HepG2 (cell line): ENCODE data around the gene CAPN9. TPM values are rescaled to one million over a fixed set of nuclear protein-coding genes. Genes with fewer than 3 reads are reported as not detected.
A peak's percentile ranks its signal among the peaks of the same experiment; 100 is the strongest.

Source experiments
- ATAC-seq: fragments of 200-7000 bp; cut with Tn5 transposase; 3 replicates; pipeline ENCODE4 v1.9.1; 2020; ENCODE audit warnings: mild to moderate bottlenecking, moderate library complexity
- BruUV-seq: library from RNA; stranded (reverse); fragments of 400-500 nt; replicated peaks from 2 replicates; lab custom pipeline; 2021; lab: Mats Ljungman, UMichigan
- CTCF ChIA-PET: fragments of 300-600 bp; formaldehyde crosslinking; extraction: SDS; loops from one replicate; lab custom pipeline; 2021; ENCODE audit warnings: low total read pairs, inconsistent platforms, low intra/inter-chr PET ratio; lab: Yijun Ruan, JAX
- POLR2A ChIA-PET: fragments of 350-600 bp; sonication (Branson Sonifier 250); formaldehyde crosslinking; loops from one replicate; lab custom pipeline; 2020; ENCODE audit warnings: antibody characterized with exemption, inconsistent platforms; lab: Yijun Ruan, JAX
- DNase-seq: peaks from one replicate; pipeline ENCODE4 v3.0.0-alpha.2; 2015; ENCODE audit warnings: low spot score
- FAIRE-seq: peaks from 3 replicates; lab custom pipeline; 2011; peaks lifted over from hg19 to GRCh38; lab: Jason Lieb, UNC
- H2AFZ ChIP-seq: one replicate; pipeline ENCODE4 v1.6.1; 2011; ENCODE audit warnings: low read length, inconsistent platforms
- H3K27ac ChIP-seq: fragments of 300-600 bp; 3 replicates; pipeline ENCODE4 v1.8.0; 2011; ENCODE audit warnings: mixed run types, mild to moderate bottlenecking, mixed read lengths, low read length, inconsistent platforms; ENCODE audit not compliant: insufficient read depth; ENCODE audit errors: extremely low read length
- H3K27me3 ChIP-seq, 2 experiments: fragments of 200-600 bp in 1 of 2; 2 replicates in 1 of 2; 3 replicates in 1 of 2; pipeline versions ENCODE4 v1.6.0 to v1.8.0; 2011; ENCODE audit warnings: low read length in 2 of 2, mild to moderate bottlenecking in 2 of 2, moderate library complexity in 2 of 2, inconsistent platforms in 1 of 2; ENCODE audit not compliant: insufficient read depth in 2 of 2, control insufficient read depth in 1 of 2
- H3K36me3 ChIP-seq, 2 experiments: fragments of 200-600 bp in 1 of 2; replicated peaks in 1 of 2; 2 replicates in 1 of 2; 3 replicates in 1 of 2; pipeline versions ENCODE4 v1.5.1 to v1.8.0; 2011; ENCODE audit warnings: low read length in 2 of 2, inconsistent platforms in 1 of 2; ENCODE audit not compliant: insufficient read depth in 2 of 2, control insufficient read depth in 1 of 2
- H3K4me1 ChIP-seq: 2 replicates; pipeline ENCODE4 v1.5.1; 2012; ENCODE audit warnings: low read length, inconsistent platforms; ENCODE audit not compliant: insufficient read depth
- H3K4me2 ChIP-seq: 2 replicates; pipeline ENCODE4 v1.6.0; 2011; ENCODE audit warnings: low read depth, low read length, inconsistent platforms
- H3K4me3 ChIP-seq, 3 experiments: fragments of 200-600 bp in 1 of 3; sonication (generic), shearing (Covaris generic) in 1 of 3; replicated peaks in 1 of 3; 2 replicates each; pipeline ENCODE4 v1.5.1; 2011 to 2016; ENCODE audit warnings: low read length in 3 of 3, inconsistent platforms in 2 of 3, low read depth in 2 of 3, mild to moderate bottlenecking in 2 of 3, control low read depth in 1 of 3, mixed read lengths in 1 of 3; ENCODE audit not compliant: insufficient read depth in 1 of 3
- H3K79me2 ChIP-seq: one replicate; pipeline ENCODE4 v1.6.1; 2011; ENCODE audit warnings: low read length, inconsistent platforms; ENCODE audit not compliant: insufficient read depth
- H3K9ac ChIP-seq: 2 replicates; pipeline ENCODE4 v1.6.0; 2011; ENCODE audit warnings: mild to moderate bottlenecking, low read depth, low read length, inconsistent platforms; ENCODE audit not compliant: insufficient read depth
- H3K9me3 ChIP-seq: 2 replicates; pipeline ENCODE4 v1.5.1; 2012; ENCODE audit warnings: mild to moderate bottlenecking, low read length
- H4K20me1 ChIP-seq: 2 replicates; pipeline ENCODE4 v1.6.0; 2011; ENCODE audit warnings: inconsistent platforms, mild to moderate bottlenecking, low read length, moderate library complexity; ENCODE audit not compliant: insufficient read depth
- GABPA ChIP-seq, 2 experiments: IDR thresholded peaks; 2 replicates each; pipeline ENCODE4 v1.6.1; 2011 to 2016; ENCODE audit warnings: low read depth in 2 of 2, low read length in 1 of 2, missing biosample characterization in 1 of 2, missing genetic modification characterization in 1 of 2
- GABPB1 ChIP-seq: IDR thresholded peaks from 2 replicates; pipeline ENCODE4 v1.6.1; 2016; ENCODE audit warnings: mild to moderate bottlenecking, missing genetic modification reagents, moderate library complexity, missing compliant biosample characterization
- HOXA7 ChIP-seq: sonication (generic); formaldehyde crosslinking; IDR thresholded peaks from 2 replicates; pipeline ENCODE4 v1.8.1; 2022; ENCODE audit warnings: mild to moderate bottlenecking, missing genetic modification reagents, moderate library complexity
- NCOR1 ChIP-seq: fragments of 200-600 bp; sonication (generic); IDR thresholded peaks from 2 replicates; pipeline ENCODE4 v1.7.0; 2017; ENCODE audit warnings: antibody characterized with exemption, low read length, borderline replicate concordance
- NR2F2 ChIP-seq: IDR thresholded peaks from 2 replicates; pipeline ENCODE4 v1.6.1; 2012; ENCODE audit warnings: low read depth, inconsistent platforms, borderline replicate concordance
- SIN3A ChIP-seq: IDR thresholded peaks from 2 replicates; pipeline ENCODE4 v1.6.1; 2011; ENCODE audit warnings: low read depth, mild to moderate bottlenecking, control low read depth, low read length, borderline replicate concordance
- SOX13 ChIP-seq, 3 experiments: fragments of 450-650 bp in 1 of 3; sonication (generic) in 1 of 3; formaldehyde crosslinking in 1 of 3; IDR thresholded peaks in 2 of 3; conservative IDR thresholded peaks in 1 of 3; 2 replicates each; pipeline versions ENCODE4 v1.5.0 to v1.6.1; 2016 to 2020; ENCODE audit warnings: antibody characterized with exemption in 1 of 3, mild to moderate bottlenecking in 1 of 3, missing compliant biosample characterization in 1 of 3, missing genetic modification reagents in 1 of 3, moderate library complexity in 1 of 3
- ZNF510 ChIP-seq: sonication (generic); formaldehyde crosslinking; IDR thresholded peaks from 2 replicates; pipeline ENCODE4 v1.4.0; 2020; ENCODE audit warnings: low read depth, mild to moderate bottlenecking, missing genetic modification reagents
- ZNF670 ChIP-seq: sonication (generic); formaldehyde crosslinking; IDR thresholded peaks from 2 replicates; pipeline ENCODE4 v1.8.0; 2022; ENCODE audit warnings: mild to moderate bottlenecking, missing genetic modification reagents, borderline replicate concordance
- ZNF672 ChIP-seq: sonication (generic); formaldehyde crosslinking; IDR thresholded peaks from 2 replicates; pipeline ENCODE4 v1.8.1; 2022; ENCODE audit warnings: missing genetic modification reagents
- ZNF674 ChIP-seq: sonication (generic); formaldehyde crosslinking; IDR thresholded peaks from 2 replicates; pipeline ENCODE4 v1.5.0; 2020; ENCODE audit warnings: low read depth, mild to moderate bottlenecking, missing genetic modification reagents
- ZSCAN22 ChIP-seq: sonication (generic); formaldehyde crosslinking; IDR thresholded peaks from 2 replicates; pipeline ENCODE4 v1.4.0; 2020; ENCODE audit warnings: mild to moderate bottlenecking, missing genetic modification reagents
- WGBS: methylation state at CpG from one replicate; pipeline ENCODE4 v1.1.6; 2017; ENCODE audit warnings: low lambda C conversion rate; 5-methylcytosine and 5-hydroxymethylcytosine counted together
- in situ Hi-C: cut with HindIII; loops from 2 replicates; pipeline ENCODE4 v1.10.0; 2017; ENCODE audit warnings: low pct_unique_long_range_greater_than_20kb; ENCODE audit not compliant: extremely low pct_ligation_motif_present
- intact Hi-C: fragments of 100-400 bp; cut with micrococcal nuclease; formaldehyde crosslinking; loops from one replicate; pipeline ENCODE4 v1.10.0; 2022; ENCODE audit not compliant: unreplicated experiment
- polyA plus RNA-seq, 8 experiments: library from polyadenylated mRNA; depleted of rRNA in 3 of 8; stranded (reverse) in 7 of 8; unstranded in 1 of 8; fragments of >200 nt; fragmentation: Illumina TruSeq in 4 of 8; extraction: Trizol in 4 of 8; gene quantifications; 2 replicates each; pipeline versions ENCODE4 v1.2.1 to v1.2.3, GENCODE V29; 2011 to 2016; ENCODE audit warnings: low read depth in 4 of 8, missing spikeins in 1 of 8, mixed read lengths in 1 of 8; ENCODE audit not compliant: insufficient read depth in 1 of 8
- total RNA-seq, 5 experiments: library from RNA; depleted of rRNA; stranded (reverse); fragments of >200 nt; fragmentation: Illumina TruSeq; extraction: Trizol; gene quantifications; 2 replicates each; pipeline ENCODE4 v1.2.3, GENCODE V29; 2016; ENCODE audit warnings: low read depth in 1 of 5
- TF ChIP-seq, protein P1 (sequence below): sonication (generic); formaldehyde crosslinking; IDR thresholded peaks from 2 replicates; pipeline ENCODE4 v1.4.0; 2020; ENCODE audit warnings: missing genetic modification reagents, borderline replicate concordance
- TF ChIP-seq, protein P2 (sequence below): sonication (generic); formaldehyde crosslinking; IDR thresholded peaks from 2 replicates; pipeline ENCODE4 v1.5.0; 2020; ENCODE audit warnings: missing genetic modification reagents, mild to moderate bottlenecking, borderline replicate concordance
- TF ChIP-seq, protein P3 (sequence below): IDR thresholded peaks from 2 replicates; pipeline ENCODE4 v1.6.1; 2016; ENCODE audit warnings: mild to moderate bottlenecking
- TF ChIP-seq, protein P4 (sequence below): IDR thresholded peaks from 2 replicates; pipeline ENCODE4 v1.6.1; 2016; ENCODE audit warnings: missing genetic modification reagents, missing compliant biosample characterization
- TF ChIP-seq, protein P5 (sequence below): sonication (generic); formaldehyde crosslinking; IDR thresholded peaks from 2 replicates; pipeline ENCODE4 v1.8.0; 2022; ENCODE audit warnings: missing genetic modification reagents, mild to moderate bottlenecking, inconsistent platforms, borderline replicate concordance

The CAPN9 gene
- total and polyA plus RNA-seq, 2 of the 13 experiments (the other 11 are each of a cell fraction or from before 2014, with no cell fraction given), result 0.04 to 0.31 TPM

DNA sequence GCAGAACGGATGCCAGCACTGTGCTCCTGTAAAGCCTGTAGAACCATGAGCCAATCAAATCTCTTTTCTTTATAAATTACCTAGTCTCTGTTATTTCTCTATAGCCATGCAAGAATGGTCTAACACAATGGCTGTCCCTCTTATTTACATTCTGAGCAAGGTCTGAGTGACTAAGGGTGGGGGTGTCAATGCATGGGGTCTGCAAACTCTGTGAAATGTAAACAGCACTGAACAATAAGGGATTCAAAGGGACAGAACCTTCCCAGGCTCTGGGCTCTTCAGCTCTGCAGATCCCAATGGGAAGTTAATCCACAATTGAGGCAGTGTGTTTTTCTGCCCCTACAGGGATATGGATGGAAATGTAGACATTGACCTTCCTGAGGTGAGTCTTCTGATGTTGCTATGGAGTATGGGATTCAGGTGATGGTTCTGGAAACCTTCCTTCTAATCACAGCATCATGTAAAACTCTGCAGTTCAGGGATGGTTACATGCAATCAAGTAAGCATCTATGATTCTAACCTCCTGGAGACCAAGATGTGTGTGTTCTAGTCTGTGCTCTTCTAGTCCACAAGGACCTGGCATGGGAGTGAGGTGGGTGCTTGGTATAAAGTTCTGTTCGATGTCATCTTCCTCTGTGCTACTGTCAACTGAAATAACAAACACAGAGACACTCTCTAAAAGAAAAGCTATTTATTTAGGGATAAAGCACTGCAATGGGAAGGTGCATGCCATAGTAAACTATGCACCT, 38.6 kb downstream of the CAPN9 start:
- H3K79me2 ChIP-seq, result no peaks in the 10 kb centered on the region
- no peaks in the 10 kb centered on the region for H3K36me3 ChIP-seq
- H3K27ac ChIP-seq, result peak overlapping the region; percentile 23
- peaks cover 0 to 4% of the 10 kb centered on the region in 2 experiments; a peak in 2 of 5 replicates for H3K27me3 ChIP-seq
- no peak overlapping the region for H2AFZ ChIP-seq
- ChIA-PET POLR2A (no interaction called here), CTCF (no interaction called here)
- in situ Hi-C loops (loop anchor here (25.0 kb wide), 1 partner anchor 426 kb away; no protein-coding TSS in a partner anchor), intact Hi-C loops (no loop called here)
- FAIRE-seq, result peak; percentile 83
- no peaks in the 10 kb centered on the region for H4K20me1 ChIP-seq
- ATAC-seq, result peak; percentile 76
- DNase-seq, result peak; percentile 86
- H3K4me3 ChIP-seq, result no peak overlapping the region; a peak in 1 of 6 replicates
- no peak overlapping the region for H3K9ac ChIP-seq
- peaks cover 56% of the 10 kb centered on the region for H3K4me1 ChIP-seq
- H3K4me2 ChIP-seq, result peak overlapping the region; percentile 46
- WGBS, result 7% methylated on average over 2 of the region's 2 CpGs
- H3K9me3 ChIP-seq, result no peaks in the 10 kb centered on the region
- BruUV-seq, result no TSS peak
- TF ChIP-seq, protein P1, sequence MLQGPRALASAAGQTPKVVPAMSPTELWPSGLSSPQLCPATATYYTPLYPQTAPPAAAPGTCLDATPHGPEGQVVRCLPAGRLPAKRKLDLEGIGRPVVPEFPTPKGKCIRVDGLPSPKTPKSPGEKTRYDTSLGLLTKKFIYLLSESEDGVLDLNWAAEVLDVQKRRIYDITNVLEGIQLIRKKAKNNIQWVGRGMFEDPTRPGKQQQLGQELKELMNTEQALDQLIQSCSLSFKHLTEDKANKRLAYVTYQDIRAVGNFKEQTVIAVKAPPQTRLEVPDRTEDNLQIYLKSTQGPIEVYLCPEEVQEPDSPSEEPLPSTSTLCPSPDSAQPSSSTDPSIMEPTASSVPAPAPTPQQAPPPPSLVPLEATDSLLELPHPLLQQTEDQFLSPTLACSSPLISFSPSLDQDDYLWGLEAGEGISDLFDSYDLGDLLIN (CRISPR knock-in tag), result no peak
- TF ChIP-seq ZNF674 (CRISPR knock-in tag) (no peak), NCOR1 (peak; percentile 54; the same call in 1 of the 2 replicates), SIN3A (no peak), ZNF510 (CRISPR knock-in tag) (no peak), NR2F2 (no peak), ZSCAN22 (CRISPR knock-in tag) (no peak), GABPA (IDR thresholded peaks at IDR 0.05; ENCODE audit: low read depth, low read length) (no peak), GABPA (CRISPR knock-in tag; IDR thresholded peaks at IDR 0.05; ENCODE audit: low read depth) (no peak), SOX13 (IDR thresholded peaks at IDR 0.05) (no peak; the same call in 1 of the 2 replicates), SOX13 (CRISPR knock-in tag; conservative IDR thresholded peaks at IDR 0.05 in 1 of 2, IDR thresholded peaks at IDR 0.05 in 1 of 2) (peak in 1 of 2 experiments; percentile 90; a peak in 2 of 4 replicates), GABPB1 (CRISPR knock-in tag) (no peak), HOXA7 (no peak), ZNF670 (CRISPR knock-in tag) (no peak), ZNF672 (CRISPR knock-in tag) (no peak)
- TF ChIP-seq, protein P2, sequence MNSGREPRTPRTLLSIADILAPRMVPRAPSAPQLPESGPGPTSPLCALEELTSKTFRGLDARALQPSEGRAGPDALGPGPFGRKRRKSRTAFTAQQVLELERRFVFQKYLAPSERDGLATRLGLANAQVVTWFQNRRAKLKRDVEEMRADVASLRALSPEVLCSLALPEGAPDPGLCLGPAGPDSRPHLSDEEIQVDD (CRISPR knock-in tag), result no peak
- TF ChIP-seq, protein P3, sequence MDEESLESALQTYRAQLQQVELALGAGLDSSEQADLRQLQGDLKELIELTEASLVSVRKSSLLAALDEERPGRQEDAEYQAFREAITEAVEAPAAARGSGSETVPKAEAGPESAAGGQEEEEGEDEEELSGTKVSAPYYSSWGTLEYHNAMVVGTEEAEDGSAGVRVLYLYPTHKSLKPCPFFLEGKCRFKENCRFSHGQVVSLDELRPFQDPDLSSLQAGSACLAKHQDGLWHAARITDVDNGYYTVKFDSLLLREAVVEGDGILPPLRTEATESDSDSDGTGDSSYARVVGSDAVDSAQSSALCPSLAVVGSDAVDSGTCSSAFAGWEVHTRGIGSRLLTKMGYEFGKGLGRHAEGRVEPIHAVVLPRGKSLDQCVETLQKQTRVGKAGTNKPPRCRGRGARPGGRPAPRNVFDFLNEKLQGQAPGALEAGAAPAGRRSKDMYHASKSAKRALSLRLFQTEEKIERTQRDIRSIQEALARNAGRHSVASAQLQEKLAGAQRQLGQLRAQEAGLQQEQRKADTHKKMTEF (CRISPR knock-in tag), result no peak
- TF ChIP-seq, protein P4, sequence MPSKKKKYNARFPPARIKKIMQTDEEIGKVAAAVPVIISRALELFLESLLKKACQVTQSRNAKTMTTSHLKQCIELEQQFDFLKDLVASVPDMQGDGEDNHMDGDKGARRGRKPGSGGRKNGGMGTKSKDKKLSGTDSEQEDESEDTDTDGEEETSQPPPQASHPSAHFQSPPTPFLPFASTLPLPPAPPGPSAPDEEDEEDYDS (CRISPR knock-in tag), result no peak
- TF ChIP-seq, protein P5, sequence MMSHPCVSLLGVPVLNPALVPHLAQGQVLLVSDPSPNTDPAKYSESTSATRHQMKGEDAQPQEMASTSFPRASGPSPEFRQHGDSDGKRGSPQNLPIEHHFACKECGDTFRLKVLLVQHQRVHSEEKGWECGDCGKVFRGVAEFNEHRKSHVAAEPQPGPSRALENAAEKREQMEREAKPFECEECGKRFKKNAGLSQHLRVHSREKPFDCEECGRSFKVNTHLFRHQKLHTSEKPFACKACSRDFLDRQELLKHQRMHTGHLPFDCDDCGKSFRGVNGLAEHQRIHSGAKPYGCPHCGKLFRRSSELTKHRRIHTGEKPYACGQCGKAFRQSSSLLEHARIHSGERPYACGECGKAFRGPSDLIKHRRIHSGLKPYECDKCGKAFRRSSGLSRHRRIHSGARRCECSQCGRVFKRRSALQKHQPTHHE (CRISPR knock-in tag), result no peak
